ENCODE results near the gene BPIFA3. TPM values are rescaled to one million over a fixed set of nuclear protein-coding genes. Genes with fewer than 3 reads are reported as not detected.

Gene BPIFA3
- total and polyA plus RNA-seq, 2 of the 8 experiments (the other 6 are each of a cell fraction or from before 2014, with no cell fraction given): not detected

GRCh38 chr20:33276303-33277113 lies 59.4 kb downstream of the BPIFA3 start:
- Histone ChIP-seq H3K36me3 (ENCODE audit: control insufficient read depth in 2 of 4, insufficient read depth in 4 of 4, low read length in 3 of 4) (no peaks in the 10 kb centered on the region), H2BK120ac (replicated peaks; ENCODE audit: low read depth, low read length) (no peak overlapping the region), H3K4me2 (ENCODE audit: insufficient read depth in 1 of 2, low read depth in 2 of 2, low read length in 2 of 2) (no peak overlapping the region), H2BK12ac (ENCODE audit: low read depth, low read length) (no peak overlapping the region), H3K27me3 (replicated peaks in 1 of 4; ENCODE audit: control insufficient read depth in 3 of 4, extremely low read depth in 1 of 4, insufficient read depth in 3 of 4, low read length in 3 of 4) (no peaks in the 10 kb centered on the region), H3K4ac (replicated peaks; ENCODE audit: insufficient read length, low read depth, low read length) (no peak overlapping the region), H4K8ac (ENCODE audit: extremely low read depth, insufficient read depth, low read length) (no peak overlapping the region), H3K23ac (ENCODE audit: insufficient read length) (no peak overlapping the region), H3K27ac (ENCODE audit: low read depth, low read length) (no peak overlapping the region), H3K9me3 (ENCODE audit: insufficient read depth in 2 of 2, low read depth in 1 of 2, low read length in 1 of 2) (no peaks in the 10 kb centered on the region), H3K79me1 (ENCODE audit: low read depth, low read length) (no peaks in the 10 kb centered on the region), H2AK5ac (ENCODE audit: low read depth, low read length) (no peak overlapping the region), H2BK15ac (ENCODE audit: low read length) (peak overlapping the region; percentile 46; the same call in 1 of the 2 replicates), H3K18ac (ENCODE audit: extremely low read depth, low read length) (peak overlapping the region; percentile 27; the same call in 1 of the 2 replicates), H2BK20ac (ENCODE audit: low read length) (peak overlapping the region; percentile 80; the same call in 1 of the 2 replicates), H3K14ac (ENCODE audit: insufficient read length) (no peak overlapping the region), H3K56ac (replicated peaks; ENCODE audit: insufficient read length, low read depth, low read length) (no peak overlapping the region), H4K20me1 (replicated peaks in 1 of 2; ENCODE audit: control insufficient read depth in 1 of 2, insufficient read depth in 2 of 2, low read length in 2 of 2) (no peaks in the 10 kb centered on the region), H3K4me3 (ENCODE audit: extremely low read depth in 1 of 4, insufficient read depth in 2 of 4, low read depth in 3 of 4, low read length in 4 of 4) (no peak overlapping the region), H2AFZ (ENCODE audit: low read length) (no peak overlapping the region), H3K4me1 (replicated peaks in 1 of 4; ENCODE audit: control insufficient read depth in 3 of 4, insufficient read depth in 4 of 4, low read length in 3 of 4) (peaks cover 0 to 14% (median 11%) of the 10 kb centered on the region in 4 experiments; a peak in 6 of 7 replicates), H4K91ac (replicated peaks; ENCODE audit: insufficient read length, low read length) (no peak overlapping the region), H3K9ac (replicated peaks in 1 of 4; ENCODE audit: extremely low read depth in 1 of 4, low read depth in 3 of 4, low read length in 3 of 4) (no peak overlapping the region), H3K79me2 (ENCODE audit: control insufficient read depth in 1 of 2, insufficient read depth in 2 of 2, low read length in 2 of 2) (no peaks in the 10 kb centered on the region), H4K5ac (ENCODE audit: insufficient read length, low read depth, low read length) (no peak overlapping the region), H3K23me2 (ENCODE audit: low read depth, low read length) (peaks cover 2% of the 10 kb centered on the region; the same call in 1 of the 2 replicates), H2BK5ac (ENCODE audit: low read depth, low read length) (no peak overlapping the region; the same call in 1 of the 2 replicates)
- TF ChIP-seq GTF2F1 (IDR thresholded peaks at IDR 0.05; ENCODE audit: borderline replicate concordance, low read depth, low read length): no peak
- 0 out of 4 replicates have a peak, but pooled peaks of 1 of the 2 experiments have one; percentile 52 for TF ChIP-seq HDAC2 (IDR thresholded peaks at IDR 0.05; ENCODE audit: borderline replicate concordance in 1 of 2, low read depth in 2 of 2, low read length in 2 of 2)
- no peak for TF ChIP-seq FOSL1 (IDR thresholded peaks at IDR 0.05; ENCODE audit: insufficient read depth, low read depth, low read length)
- TF ChIP-seq USF2 (IDR thresholded peaks at IDR 0.05; ENCODE audit: low read length): no peak
- peak; percentile 84 for TF ChIP-seq KDM1A (IDR thresholded peaks at IDR 0.05; ENCODE audit: borderline replicate concordance, low read length)
- WGBS, 2 experiments (ENCODE audit: extremely low coverage in 1 of 2, insufficient coverage in 1 of 2, insufficient read length in 1 of 2, insufficient replicate concordance in 2 of 2, low coverage in 1 of 2, low lambda C conversion rate in 2 of 2, missing lambda C conversion rate in 1 of 2): 78% methylated on average over 9 of the region's 12 CpGs; no CpG with 5 or more reads in 1 of the 2 experiments
- CTCF ChIA-PET (ENCODE audit: partially characterized antibody): interaction anchor here (1.4 to 4.6 kb wide), 3 partner anchors 13 to 18 kb away, joined by 3 to 23 read pairs (median 8); no protein-coding TSS in a partner anchor
- no peak for DNase-seq (ENCODE audit: low read depth in 1 of 2, low spot score in 2 of 2)
- POLR2A ChIA-PET (ENCODE audit: partially characterized antibody): no interaction called here
- no peak for FAIRE-seq

Measured in H1 (cell line).